Measurements from ENCODE around the gene ATP6V1D.

DNA sequence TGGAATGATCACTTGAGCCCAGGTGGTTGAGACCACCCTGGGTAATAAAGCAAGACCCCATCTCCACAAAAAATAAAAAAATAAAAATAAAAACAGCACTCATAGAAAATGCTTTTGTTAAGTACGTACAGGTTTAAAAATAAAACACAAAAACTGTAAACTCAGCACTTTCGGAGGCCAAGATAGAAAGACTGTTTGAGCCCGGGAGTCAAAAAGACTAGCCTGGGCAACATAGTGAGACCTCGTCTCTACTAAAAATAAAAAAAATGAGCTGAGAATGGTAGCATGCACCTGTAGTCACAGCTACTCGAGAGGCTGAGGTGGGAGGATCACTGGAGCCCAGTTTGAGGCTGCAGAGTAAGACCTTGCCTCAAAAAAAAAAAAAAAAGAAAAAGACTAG is 7.5 kb downstream of the ATP6V1D start:
- TF ChIP-seq EZH2 (IDR thresholded peaks at IDR 0.05): no peak
- TF ChIP-seq, protein P1, sequence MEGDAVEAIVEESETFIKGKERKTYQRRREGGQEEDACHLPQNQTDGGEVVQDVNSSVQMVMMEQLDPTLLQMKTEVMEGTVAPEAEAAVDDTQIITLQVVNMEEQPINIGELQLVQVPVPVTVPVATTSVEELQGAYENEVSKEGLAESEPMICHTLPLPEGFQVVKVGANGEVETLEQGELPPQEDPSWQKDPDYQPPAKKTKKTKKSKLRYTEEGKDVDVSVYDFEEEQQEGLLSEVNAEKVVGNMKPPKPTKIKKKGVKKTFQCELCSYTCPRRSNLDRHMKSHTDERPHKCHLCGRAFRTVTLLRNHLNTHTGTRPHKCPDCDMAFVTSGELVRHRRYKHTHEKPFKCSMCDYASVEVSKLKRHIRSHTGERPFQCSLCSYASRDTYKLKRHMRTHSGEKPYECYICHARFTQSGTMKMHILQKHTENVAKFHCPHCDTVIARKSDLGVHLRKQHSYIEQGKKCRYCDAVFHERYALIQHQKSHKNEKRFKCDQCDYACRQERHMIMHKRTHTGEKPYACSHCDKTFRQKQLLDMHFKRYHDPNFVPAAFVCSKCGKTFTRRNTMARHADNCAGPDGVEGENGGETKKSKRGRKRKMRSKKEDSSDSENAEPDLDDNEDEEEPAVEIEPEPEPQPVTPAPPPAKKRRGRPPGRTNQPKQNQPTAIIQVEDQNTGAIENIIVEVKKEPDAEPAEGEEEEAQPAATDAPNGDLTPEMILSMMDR (IDR thresholded peaks at IDR 0.05 in 2 of 3, conservative IDR thresholded peaks at IDR 0.05 in 1 of 3; ENCODE audit: borderline replicate concordance in 1 of 3, insufficient read depth in 1 of 3, low read depth in 2 of 3, low read length in 2 of 3): no peak

Measured in HCT116 (cell line).